ENCODE data around the gene GRB2. TPM values are rescaled to one million over a fixed set of nuclear protein-coding genes. Genes with fewer than 3 reads are reported as not detected.

Gene GRB2
- total and polyA plus RNA-seq, 2 donors (not counting 1 experiment from before 2014, with no cell fraction given) = 114 to 219 TPM

GRCh38 chr17:75394332-75394918 is 11.1 kb downstream of the GRB2 start:
- peaks cover 0 to 5% (median 0%) of the 10 kb centered on the region in 3 donors for H3K9me3 ChIP-seq (ENCODE audit: control extremely low read depth in 1 of 3, control insufficient read depth in 2 of 3, insufficient read depth in 1 of 3, low read length in 2 of 3)
- Mint-ChIP-seq H3K27ac (peak overlapping the region; percentile 79), H3K9me3 (ENCODE audit: insufficient read depth) (no peaks in the 10 kb centered on the region), H3K4me3 (peak overlapping the region; percentile 86), H3K27me3 (no peaks in the 10 kb centered on the region), H3K4me1 (peaks cover 79% of the 10 kb centered on the region)
- peak overlapping the region; percentile 43 for H2AFZ ChIP-seq (ENCODE audit: insufficient read depth, low read depth, low read length, poor library complexity, severe bottlenecking)
- ATAC-seq (ENCODE audit: low read depth) = no peak
- H3K4me2 ChIP-seq (replicated peaks; ENCODE audit: low read depth, low read length, poor library complexity, severe bottlenecking) = peak overlapping the region; percentile 84
- peaks cover 99% of the 10 kb centered on the region for H3K79me2 ChIP-seq (ENCODE audit: control insufficient read depth, insufficient read depth, low read length)
- H3K36me3 ChIP-seq (replicated peaks in 1 of 2; ENCODE audit: control extremely low read depth in 1 of 2, control insufficient read depth in 1 of 2, extremely low read depth in 1 of 2, insufficient read depth in 2 of 2, low read length in 1 of 2) = peaks cover 9 to 53% of the 10 kb centered on the region in 2 experiments
- peak overlapping the region in 1 of 2 donors; percentile 79 for H3K27ac ChIP-seq (ENCODE audit: low read length in 2 of 2)
- H3K27me3 ChIP-seq (replicated peaks in 1 of 4; ENCODE audit: control extremely low read depth in 1 of 4, control insufficient read depth in 3 of 4, insufficient read depth in 4 of 4, low read length in 3 of 4) = no peaks in the 10 kb centered on the region
- peak overlapping the region; percentile 70 for H3K9ac ChIP-seq (ENCODE audit: low read length)
- no peak for DNase-seq
- 4% methylated on average over 4 of the region's 9 CpGs for WGBS (ENCODE audit: insufficient coverage)
- H3K4me1 ChIP-seq (ENCODE audit: control insufficient read depth in 2 of 2, insufficient read depth in 2 of 2, low read length in 2 of 2) = peaks cover 68 to 71% of the 10 kb centered on the region in 2 donors
- no peak for TF ChIP-seq EZH2 (IDR thresholded peaks at IDR 0.05; ENCODE audit: borderline replicate concordance, insufficient read depth, low read depth, low read length, poor library complexity, severe bottlenecking)
- TF ChIP-seq CTCF (IDR thresholded peaks at IDR 0.05) = no peak
- H3K4me3 ChIP-seq (ENCODE audit: control extremely low read depth in 1 of 5, extremely low read depth in 1 of 5, insufficient read depth in 1 of 5, low read depth in 2 of 5, low read length in 4 of 5) = peak overlapping the region; percentile 49 to 78 (median 63)
- ChIA-PET CTCF (interaction anchor here (1.0 to 6.4 kb wide), 15 partner anchors 9 to 125 kb away, joined by 3 to 56 read pairs (median 6); partner anchors contain the start of genes GRB2 and SLC25A19), POLR2A (interaction anchor here (0.6 to 2.1 kb wide), 8 partner anchors 44 to 325 kb away, joined by 3 to 13 read pairs (median 4); partner anchors contain the start of gene SLC25A19)
- intact Hi-C loops (cut with micrococcal nuclease) = no loop called here
- peaks cover 85% of the 10 kb centered on the region for H4K20me1 ChIP-seq (ENCODE audit: control insufficient read depth, insufficient read depth, low read length, poor library complexity, severe bottlenecking)

Data from B cell (primary cell).